Stimulated activated CD4-positive, alpha-beta T cell treated with anti-CD3 and anti-CD28 coated beads, TNF-alpha, amount 100 ng/mL, for 4 hours (primary cell): ENCODE data around the gene GPR27.

Source experiments
- DNase-seq, 3 experiments: peaks; one replicate each; pipeline ENCODE4 v3.0.0-alpha.2; 2020; ENCODE audit warnings: low read depth in 3 of 3

Gene GPR27, protein sequence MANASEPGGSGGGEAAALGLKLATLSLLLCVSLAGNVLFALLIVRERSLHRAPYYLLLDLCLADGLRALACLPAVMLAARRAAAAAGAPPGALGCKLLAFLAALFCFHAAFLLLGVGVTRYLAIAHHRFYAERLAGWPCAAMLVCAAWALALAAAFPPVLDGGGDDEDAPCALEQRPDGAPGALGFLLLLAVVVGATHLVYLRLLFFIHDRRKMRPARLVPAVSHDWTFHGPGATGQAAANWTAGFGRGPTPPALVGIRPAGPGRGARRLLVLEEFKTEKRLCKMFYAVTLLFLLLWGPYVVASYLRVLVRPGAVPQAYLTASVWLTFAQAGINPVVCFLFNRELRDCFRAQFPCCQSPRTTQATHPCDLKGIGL

DNA sequence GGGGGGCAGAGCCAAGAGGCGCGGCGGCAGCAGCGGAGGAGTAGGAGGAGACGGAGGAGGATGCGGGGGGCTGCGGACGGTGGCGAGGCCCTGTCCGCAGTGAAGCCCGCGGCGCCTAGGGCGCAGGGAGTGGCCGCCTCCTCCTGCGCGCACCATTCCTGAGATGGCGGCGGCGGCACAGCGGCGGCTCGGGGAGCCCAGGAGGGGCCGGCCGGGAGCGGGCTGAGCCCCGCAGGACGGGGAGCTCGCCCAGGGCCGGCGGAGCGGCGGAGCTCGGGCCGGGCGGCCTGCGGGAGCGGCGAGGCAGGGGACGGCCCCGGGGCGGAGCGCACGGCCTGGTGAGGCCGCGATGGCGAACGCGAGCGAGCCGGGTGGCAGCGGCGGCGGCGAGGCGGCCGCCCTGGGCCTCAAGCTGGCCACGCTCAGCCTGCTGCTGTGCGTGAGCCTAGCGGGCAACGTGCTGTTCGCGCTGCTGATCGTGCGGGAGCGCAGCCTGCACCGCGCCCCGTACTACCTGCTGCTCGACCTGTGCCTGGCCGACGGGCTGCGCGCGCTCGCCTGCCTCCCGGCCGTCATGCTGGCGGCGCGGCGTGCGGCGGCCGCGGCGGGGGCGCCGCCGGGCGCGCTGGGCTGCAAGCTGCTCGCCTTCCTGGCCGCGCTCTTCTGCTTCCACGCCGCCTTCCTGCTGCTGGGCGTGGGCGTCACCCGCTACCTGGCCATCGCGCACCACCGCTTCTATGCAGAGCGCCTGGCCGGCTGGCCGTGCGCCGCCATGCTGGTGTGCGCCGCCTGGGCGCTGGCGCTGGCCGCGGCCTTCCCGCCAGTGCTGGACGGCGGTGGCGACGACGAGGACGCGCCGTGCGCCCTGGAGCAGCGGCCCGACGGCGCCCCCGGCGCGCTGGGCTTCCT is at the start of gene GPR27:
TSS of gene GPR27 (plus strand) at position 155 of the 909 bp plus-strand sequence. CDS start at position 350, 195 bp downstream.
- DNase-seq: peak in 1 of 3 experiments; percentile 24

DNA sequence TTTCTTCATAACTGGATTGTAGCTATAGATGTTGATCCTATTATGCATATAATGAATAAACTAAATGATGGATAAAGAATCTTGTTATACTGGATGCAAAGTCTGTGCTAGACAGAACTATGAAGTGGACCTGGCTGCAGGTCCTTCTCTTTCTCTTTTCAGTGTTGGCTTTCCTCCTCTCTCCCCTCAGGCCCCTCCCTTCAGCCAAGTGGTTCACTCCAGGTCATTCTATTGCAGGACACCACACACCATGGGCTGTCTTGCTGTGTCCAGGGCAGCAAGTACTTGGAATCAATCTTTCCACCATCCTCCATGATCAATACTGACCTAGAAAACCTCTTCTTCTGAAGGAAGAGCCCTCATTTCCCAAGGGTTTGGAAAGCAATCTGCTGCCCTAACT is 48.7 kb upstream of the GPR27 start:
- DNase-seq: no peak

DNA sequence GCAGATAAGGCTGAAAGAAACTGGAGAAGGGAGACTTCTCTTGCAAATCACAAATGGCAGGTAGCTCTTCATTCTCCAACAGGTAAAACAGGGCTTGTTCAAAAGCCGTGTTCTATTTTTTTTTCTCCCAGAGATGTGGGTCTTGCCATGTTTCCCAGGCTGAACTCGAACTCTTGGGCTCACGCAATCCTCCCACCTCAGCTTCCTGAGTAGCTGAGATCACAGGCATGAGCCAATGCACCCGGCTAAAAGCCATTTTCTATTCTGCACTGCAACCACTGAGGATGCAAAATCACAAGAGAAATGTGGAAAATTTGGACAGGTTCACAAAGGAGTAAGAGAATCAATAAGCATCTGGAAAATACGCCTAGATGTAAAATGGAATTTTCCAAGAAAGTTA is 48.0 kb upstream of the GPR27 start:
- DNase-seq: no peak

DNA sequence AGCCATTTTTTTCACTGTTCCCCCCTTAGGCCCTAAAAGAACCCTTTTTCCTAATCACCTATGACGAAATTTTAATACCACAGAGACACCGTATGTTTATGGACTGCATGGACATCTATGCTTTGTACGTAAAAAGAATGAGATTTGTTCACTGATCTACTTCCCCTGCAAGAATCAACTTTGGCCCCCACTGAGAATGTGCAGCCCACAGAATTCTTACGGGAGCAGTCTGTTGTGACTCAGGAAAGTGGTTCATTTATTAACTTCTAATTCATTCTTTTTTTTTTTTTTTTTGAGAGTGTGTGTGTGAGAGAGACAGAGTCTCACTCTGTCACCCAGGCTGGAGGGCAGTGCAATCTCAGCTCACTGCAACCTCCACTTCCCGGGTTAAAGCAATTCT is 46.1 kb upstream of the GPR27 start:
- no peak for DNase-seq

DNA sequence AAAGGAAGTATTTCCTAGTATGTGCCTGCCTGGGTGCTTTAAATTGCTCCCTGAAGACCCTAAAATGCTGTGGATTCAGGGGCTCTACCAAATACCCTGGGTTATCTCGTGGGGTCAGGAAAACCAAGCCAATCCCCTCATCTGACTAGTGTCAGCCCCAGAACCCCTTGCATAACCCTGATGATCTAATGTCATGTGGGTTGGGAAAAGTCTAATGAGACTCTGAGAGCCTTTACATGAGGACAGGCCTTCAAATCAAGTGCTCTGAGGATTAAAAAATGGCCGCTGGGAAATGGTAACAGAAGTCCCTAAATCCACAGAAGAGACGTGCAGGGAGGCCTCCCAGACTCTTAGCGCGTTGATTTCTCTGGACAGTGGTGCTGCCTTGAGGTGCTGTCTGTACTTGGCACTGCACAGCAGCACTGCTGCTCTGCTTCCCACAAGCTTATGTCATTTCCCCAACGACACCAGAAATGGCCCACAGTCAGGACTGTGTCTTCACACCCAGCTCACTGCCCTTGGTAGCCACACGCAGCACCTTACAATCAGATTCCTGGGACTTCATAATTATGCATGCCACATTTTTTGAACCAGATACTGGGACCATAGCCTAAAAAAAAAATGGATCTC is 45.1 kb upstream of the GPR27 start:
- no peak for DNase-seq

DNA sequence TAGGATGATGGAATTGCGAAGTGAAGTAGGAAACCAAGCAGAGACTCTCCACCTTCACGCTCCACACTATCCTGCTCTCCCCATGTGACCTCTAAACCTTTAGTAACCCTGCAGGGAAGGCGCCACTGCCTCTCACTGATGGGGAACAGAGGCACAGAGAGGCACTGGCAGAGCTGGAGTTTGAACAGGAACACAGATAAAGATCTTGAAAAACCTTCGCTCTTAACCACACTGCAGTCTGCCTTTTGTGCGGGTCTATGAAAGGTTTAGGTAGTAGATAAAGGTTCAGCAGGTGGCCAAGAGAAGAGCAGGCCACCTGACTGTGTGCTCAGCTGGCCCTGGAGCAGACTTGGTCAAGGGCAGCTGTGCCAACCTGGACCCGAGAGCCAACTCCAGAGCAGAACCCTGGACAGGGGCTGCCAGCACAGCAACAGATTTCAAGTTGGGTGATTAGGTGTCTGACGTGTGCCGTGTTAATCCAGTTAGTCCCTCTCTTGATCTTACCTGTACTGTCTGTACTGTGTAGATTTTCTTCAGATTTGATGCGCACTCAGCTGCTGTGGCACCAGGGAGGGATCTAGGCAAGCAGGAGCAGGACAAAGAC is 43.6 kb upstream of the GPR27 start:
- DNase-seq: no peak

DNA sequence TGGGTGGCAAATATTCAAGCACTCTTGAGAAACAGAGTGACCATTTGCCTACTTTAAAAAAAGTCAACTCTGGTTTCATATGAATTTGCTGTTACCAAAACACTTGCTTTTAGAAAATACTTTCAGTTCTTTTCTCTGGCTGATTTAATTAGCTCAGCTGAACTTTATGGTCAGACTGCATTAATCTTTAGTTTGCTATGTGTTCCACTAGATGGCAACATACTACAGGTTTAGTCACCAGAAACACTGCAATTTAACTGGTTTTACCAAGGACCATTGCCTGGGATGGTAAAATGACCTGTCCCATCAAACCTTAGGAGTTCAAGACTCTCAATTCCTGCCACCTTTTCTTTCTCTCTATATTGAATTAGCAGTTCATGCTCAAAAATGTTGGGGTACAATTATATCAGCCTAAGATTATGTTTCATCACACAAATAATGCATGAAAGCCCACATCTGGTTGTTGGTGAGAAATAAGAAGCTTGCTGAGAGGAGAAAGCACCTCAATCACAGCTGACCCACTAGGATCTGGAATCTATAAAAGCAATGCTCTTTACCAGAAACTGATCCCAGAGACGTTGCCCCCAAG is 42.7 kb upstream of the GPR27 start:
- no peak for DNase-seq

DNA sequence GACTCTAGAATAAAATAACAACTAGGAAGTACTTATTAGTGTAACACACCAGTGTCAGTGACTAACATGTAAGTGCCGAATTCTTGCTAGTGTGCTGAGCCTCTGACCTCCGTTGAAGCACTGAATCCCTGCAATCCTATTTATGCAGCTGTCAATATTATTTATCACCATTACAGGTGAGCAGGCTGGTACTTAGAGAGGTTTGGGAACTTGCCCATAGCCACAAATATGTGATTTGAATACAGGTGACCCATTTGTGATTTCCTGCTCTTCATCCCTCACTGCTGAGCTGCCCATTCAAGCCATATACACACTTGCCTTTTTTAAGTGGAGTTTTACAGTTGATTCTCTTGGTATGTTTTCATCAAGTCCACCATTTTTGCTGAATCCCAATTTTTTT is 40.6 kb upstream of the GPR27 start:
- no peak for DNase-seq

DNA sequence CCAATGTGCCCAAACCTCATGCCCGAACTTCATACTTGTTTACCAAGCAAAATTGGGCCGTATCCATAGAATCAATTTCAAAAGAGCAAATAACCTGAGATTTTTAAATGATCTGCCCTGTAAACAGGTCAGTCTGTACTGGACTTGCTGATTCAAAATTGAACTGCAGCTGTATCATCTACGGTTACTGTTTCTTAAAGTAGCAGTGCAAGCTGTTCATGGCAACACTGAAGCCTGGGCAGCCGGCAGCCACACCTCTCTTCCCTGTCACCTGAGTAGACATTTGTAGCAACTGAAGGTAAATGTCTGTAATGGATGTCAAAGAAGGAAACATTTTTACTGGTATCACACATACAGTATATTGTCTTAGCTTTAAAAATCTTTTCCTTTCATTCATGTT is 39.1 kb upstream of the GPR27 start:
- no peak for DNase-seq

DNA sequence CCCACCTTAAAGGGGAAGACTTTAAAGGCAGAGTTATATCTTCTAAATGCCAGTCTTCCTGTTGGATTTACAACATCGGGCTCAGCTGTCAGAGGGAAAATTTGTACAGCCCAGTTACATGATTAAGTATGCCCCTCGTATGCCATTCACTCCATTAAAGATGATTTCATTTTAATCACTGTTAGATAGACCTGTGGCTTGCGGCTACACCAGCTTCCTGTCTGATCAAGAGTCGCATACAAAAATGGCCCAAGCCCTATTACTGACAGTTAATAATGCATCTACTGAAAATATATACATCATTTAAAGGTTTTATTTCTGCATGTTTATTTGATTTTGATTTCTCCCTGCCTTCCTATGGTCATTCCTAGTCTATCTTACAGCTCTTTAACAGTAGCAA is 35.6 kb upstream of the GPR27 start:
- DNase-seq: no peak

DNA sequence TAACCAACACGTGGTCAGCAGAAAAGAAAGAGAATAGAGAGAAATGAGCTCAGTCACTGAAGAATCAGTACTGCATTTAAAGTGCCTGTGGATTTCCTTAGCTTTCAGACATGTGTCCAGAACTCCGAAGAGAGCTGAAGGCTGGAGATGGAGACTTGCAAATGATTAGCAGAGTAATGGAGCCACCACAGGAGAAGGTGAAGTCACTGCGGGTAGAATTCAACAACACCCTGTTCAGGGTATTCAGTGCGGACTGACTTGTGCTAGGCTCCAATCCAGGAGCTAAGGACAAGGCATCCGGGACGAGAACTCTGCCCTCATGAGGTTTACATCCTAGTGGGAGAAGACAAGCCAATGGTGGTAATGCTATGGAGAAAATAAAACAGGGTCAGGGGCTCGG is 32.7 kb upstream of the GPR27 start:
- DNase-seq: no peak

DNA sequence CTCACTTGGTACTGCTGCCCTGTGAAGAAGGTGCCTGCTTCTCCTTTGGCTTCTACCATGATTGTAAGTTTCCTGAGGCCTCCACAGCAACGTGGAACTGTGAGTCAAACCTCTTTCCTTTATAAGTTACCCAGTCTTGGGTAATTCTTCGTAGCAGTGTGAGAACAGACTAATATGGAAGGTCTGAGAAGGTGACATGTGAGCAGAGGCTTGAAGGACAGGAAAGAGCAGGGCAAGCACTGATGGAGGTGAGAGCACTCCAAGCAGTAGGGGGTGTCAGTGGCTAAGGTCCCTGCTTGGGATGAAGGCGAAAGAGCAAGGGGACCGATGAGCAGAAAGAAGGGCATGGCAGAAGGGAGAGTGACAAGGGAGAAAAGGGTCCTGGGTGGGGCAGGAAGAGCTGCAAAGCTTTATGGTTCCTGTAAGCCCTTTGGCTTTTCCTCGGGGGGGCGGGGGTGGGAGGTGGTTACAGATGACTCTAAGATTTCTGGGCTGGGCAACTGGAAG is 32.0 kb upstream of the GPR27 start:
- no peak for DNase-seq

DNA sequence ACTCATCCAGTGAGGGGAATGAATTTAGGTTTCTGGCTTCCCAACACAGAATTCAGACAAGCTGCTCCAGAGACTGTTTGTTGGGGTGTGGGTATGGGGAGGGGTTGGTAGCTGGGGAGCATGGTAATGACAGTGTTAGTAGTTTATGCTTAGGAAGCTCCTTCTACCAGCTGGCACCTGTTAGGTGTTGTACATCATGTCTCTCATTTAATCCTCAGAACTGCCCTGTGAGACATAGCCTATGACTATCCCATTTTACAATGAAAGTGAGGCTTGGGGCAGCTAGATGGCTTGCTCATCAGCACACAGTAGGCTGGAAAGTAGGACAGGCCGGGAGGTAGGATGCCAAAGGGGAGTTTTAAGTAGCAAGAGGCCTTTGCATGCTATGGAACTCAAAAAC is 31.0 kb upstream of the GPR27 start:
- no peak for DNase-seq

DNA sequence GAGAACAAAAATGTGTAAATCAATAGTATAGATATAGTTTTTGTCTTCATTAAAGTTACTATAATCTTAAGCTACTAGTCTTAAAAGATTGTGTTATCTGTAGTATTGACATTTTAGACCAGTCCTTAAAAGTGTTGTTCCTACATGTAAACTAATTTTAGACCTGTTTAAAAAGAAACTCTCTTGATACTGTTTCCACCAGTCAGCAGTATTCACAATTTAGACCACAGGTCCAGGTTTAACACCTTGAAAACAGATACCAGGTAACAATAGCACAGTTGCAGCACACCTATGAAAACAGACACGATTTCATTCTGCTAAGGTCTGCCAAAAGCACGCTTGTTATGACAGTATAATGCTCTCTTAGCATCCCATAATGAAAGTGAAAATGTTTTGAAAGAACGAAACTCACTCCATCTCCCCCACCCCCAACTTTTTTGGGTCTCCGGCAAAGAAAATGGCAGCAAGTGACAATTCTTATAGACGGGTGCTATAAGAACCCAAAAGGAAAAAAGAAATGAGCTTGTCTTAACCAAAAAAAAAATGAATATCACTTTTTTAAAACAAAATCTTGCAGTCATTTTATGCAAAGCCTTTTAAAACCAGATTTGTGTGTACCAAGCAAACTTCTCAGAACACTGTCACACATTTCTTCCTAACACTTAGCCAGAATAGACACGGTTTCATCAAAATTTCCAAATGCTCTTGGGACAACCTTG is 30.0 kb upstream of the GPR27 start:
- peak in 1 of 3 experiments; percentile 26 for DNase-seq

DNA sequence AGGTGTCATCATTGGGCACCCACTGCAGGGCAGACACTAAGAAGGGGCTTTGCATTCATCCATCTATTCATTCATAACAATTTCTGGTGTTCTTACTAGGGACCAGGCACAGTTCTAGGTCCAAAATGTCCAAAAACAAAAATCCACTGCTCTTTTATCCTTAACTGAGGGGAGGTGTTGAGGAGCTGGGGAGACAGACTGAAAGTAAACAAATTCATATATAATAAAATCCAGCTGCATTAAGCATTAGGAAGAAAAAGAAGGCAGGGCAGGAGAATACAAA is 29.5 kb upstream of the GPR27 start:
- DNase-seq: no peak

DNA sequence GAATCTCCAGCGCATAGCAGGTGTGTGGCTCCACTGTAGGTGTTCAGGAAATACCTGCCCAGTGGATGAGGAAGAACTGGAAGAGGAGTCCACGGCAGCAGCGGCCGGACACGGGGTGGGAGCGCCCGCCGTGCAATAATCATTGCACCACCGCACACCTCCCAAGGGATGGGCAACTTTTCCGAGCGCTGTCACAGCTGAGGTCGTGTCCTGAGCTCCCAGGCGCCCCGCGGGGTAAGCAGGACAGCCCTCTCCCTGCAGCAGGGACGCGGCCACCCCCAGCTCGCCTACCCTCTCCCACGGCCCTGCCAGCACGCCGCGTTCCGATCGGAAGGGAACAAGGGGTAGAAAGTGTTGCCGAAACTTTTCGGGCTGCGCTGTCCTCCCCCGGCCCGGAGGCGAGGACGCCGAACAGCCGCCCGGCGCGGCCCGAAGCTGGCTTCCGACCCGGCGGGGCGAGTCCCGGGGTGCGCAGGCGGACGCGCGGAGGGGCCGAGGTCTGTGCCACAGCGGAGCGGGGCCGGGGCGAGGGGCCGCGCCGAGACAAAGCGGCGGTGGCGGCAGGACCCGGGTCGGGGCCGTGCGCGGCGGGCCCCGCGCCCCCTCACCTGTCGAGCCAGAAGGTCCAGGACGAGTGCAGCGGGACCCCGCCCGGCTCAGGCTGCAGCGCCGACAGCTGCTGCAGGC is 28.9 kb upstream of the GPR27 start:
- DNase-seq: peak in 2 of 3 experiments; percentile 6 to 34

DNA sequence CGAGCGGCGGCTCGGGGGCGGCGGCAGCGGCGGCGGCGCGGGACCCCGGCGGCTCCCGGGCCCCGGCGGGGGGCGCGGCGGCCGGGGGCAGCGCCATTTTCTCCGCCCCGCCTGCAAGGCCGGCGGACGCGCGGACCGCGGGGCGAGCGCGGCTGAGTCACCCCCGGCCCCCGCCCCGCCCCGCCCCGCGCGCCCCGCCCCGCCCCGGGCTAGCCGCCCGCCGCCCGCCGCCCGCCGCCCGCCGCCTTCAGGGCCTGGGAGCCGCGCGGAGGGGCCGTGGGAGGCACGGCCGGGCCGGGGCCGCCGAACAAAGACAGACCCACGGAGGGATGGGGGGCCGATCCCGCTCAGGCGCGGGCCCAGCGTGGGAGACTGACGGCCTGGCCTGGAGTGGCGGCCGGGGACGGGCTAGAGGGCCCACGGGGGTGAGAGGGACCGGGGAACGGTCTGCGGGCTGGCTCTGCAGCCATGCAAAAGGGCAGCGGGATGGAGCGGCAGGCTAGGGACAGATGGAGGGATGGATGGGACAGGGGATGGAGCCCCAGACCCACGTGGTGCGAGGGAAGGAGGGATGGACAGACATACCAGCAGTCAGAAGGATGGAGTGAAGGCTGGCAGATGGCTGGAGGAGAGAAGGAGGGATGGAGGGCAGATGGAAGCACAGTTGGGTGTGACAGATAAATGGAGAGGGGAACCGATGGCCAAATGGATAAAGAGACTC is 28.2 kb upstream of the GPR27 start, which contains the start of gene EIF4E3:
TSS of gene EIF4E3 (minus strand) at position 132 of the 721 bp plus-strand sequence. CDS start at position 97, 35 bp downstream.
- peak in 2 of 3 experiments; percentile 24 to 40 for DNase-seq

DNA sequence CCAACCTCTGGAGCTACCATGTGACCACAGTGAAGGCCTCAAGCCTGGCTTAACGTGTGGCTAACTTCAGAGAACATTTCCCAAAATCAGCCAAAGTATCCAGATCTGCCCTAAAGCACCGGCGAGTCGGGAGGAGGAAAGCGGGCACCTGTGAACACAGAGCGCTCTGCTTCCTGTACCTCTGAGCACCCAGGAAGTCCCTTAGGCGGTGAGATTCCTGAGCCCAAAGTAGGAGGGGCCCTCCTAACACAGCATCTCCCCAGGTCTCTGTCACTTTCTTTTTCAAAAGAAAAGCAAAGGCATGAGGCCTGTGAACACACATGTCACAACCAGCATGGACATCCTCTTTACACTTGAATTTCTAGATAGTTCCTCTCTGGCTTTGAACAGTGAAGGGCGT is 27.5 kb upstream of the GPR27 start:
- DNase-seq: peak in 1 of 3 experiments; percentile 30

DNA sequence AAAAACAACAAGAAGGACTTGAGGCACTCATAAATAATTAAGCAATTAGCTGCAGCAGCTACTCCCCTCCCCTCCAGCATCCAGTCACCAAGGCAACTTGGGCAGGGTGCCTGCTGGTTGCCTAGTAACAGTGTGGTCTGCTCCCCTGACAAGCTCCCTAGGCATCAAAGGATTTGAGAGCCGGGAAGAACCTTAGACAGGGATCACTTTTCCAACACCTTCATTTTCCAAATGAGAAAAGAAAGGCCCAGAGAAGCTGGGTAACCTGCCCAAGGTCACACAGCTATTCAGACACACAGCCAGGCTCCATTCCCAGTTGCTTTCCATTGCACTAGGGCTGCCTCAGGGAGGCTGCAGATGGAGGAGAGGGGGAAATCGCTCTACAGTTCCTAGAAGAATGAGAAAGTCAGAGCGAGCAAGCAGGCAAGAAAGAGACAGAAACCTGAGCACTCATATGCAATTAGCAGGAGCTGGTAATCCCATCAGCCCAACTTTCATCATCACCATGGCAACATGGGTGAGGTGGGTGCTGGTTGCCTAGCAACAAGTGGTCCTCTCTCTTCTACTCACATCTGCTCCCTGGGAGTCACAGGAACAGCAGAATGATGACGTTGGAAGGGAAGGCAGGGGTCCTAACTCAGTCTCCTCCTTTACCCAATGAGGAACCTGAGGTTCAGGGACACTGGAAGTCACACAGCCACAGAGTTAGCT is 24.9 kb upstream of the GPR27 start:
- no peak for DNase-seq
